ENCODE data around the gene ATOX1.
"Not testable (repeated sequence)": the region's sequence is repeated elsewhere in the genome, so short reads cannot be mapped to it uniquely, and the experiment has no call there.

ATOX1 gene

DNA sequence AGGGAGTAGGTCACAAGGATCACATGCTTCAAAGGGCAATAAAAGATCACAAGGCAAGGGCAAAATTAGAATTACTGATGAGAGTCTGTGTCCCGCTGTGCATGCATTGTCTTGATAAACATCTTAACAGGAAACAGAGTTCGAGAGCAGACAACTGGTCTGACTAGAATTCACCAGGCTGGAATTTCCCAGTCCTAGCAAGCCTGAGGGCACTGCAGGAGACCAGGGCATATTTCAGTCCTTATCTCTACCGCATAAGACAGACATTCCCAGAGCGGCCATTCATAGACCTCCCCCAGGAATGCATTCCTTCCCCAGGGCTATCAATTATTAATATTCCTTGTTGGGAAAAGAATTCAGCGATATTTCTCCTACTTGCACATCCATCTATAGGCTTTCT lies 28.8 kb downstream of the ATOX1 start:
- DNase-seq, result not testable (repeated sequence)

DNA sequence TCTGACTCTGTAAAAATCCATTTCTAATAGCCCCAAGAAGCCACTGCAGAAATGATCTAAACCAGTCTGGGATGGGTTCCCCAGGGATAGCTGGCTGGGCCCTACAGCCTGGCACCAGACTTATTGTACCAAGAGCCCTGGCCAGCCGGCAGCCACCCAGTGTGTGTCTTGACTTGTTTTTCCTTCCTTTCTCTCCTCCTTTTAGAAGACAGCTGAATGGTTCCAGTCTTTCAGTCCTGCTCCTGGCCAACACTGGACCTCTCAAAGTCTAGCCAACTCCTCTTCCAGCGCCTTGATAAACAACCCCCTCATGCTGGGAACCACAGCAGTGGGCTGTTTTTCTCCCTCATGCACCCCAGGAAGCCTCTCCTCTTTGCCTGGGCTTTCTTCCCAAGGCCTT lies 34.1 kb downstream of the ATOX1 start:
- DNase-seq, result no peak

DNA sequence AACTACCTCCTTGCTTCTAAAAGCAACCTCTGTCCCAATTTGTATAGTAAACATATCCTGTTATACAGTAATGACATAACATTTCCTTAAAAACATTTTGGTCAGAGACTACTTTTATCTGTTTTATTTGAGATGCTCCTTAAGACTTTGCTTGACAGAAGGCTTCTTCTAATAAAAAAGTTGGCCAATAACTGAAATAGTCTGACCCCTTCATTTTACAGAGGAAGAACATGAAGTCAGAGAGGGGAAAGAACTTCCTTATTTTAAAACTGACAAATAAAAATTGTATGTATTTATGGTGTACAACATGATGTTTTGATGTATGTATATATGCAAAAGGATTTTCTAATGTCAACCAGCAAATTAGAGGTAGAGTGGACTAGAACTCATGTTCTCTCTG lies 35.9 kb downstream of the ATOX1 start:
- no peak for DNase-seq

DNA sequence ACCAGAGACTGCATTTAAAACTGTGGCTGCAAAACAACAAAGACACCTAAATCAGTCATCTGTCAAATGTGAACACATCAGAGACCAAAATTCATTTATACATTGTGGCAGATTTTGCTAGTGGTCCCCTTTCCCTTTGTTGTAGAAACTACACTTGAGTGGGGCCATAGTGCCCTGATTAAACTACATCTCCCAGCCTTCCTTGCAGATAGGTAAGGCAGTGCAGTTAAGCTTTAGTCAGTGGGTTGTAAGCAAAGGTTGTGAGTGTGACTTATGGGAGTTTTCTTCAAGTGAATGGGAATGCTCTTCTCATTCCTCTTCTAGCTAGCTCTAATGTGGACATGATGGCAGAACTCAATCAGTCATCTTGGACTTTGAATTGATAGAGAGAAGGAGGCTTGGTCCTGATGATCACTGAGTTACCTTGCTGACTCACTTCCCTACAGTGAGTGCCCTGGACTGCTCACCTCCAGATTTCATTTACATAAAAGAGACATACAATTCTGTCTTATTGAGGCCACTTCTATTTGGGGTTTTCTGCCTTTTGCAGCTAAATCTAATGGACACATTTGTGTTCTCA lies 36.5 kb downstream of the ATOX1 start:
- DNase-seq, result no peak

DNA sequence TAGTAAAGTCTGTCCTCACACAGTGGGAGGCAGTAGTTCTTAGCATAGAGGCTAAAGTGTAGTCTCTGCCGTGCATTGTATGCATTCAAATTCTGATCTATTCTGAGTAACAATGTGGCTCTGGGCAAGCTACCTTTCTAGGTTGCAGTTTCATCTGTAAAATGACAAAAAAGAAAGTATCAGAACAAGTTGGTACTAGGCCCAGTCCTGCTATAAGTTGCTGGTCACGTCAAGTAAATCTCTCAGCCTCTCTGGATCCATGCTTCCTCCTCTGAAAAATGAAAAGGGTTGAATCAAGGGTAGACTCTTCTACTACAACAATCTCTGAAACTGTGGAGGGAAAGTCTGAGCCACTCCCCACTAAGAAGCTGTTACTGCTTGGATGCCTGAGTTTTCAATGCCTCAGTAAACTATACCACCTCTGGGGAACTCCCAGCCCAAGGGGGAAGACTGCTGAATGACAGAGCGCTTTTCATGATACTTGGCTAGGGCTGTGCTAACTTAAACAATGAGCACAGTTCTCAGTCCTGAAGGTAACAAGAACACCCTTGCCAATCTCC lies 37.3 kb downstream of the ATOX1 start:
- no peak for DNase-seq

DNA sequence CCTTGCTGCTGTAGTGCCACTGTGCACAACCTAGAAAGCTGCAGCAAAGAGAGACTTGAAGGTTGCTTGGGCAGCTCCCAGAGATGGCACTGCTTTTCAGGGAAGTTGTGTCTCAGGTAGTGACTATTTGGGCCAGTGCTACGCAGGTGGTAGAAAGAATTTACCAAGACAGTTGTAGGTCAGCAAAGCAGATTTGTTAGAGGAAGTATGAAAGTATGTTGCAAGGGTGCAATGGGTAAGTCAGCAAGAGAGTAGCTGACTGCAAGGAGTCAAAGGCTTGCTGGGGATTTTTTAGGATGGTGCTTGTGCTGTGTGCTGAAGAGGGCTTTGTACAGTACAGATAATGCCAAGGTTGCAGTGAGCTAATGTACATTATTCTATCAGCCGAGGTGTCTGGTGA lies 38.2 kb downstream of the ATOX1 start:
- DNase-seq, result no peak

DNA sequence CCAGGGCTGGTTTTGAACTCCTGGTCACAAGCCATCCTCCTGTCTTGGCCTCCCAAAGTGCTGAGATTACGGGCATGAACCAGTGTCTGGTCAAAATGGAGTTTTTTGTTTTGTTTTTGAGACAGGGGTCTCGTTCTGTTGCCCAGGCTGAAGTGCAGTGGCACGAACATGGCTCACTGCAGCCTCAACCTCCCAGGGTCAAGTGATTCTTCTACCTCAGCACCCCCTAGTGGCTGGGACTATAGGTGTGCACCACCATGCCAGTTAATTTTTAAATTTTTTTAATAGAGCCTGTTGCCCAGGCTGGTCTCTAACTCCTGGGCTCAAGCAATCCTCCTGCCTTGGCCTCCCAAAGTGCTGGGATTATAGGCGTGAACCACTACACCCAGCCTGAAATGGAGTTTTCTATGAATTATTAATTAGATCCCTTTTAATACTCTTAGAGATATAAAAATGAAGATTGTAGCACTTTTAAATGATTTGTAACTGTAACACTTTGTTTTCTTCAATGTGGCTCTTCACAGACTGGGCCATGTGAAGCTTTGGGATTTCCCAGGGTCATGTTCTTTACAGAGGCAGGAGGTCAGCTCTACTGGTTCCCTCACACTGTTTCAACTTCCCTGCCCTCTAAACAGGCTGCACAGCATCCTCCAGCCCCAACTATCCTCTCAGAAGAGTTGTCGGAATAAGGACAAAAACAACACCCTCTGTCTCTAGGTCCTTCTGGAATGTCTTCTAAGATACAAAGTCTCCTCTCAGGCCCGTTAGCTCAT lies 39.0 kb downstream of the ATOX1 start:
- DNase-seq, result no peak

DNA sequence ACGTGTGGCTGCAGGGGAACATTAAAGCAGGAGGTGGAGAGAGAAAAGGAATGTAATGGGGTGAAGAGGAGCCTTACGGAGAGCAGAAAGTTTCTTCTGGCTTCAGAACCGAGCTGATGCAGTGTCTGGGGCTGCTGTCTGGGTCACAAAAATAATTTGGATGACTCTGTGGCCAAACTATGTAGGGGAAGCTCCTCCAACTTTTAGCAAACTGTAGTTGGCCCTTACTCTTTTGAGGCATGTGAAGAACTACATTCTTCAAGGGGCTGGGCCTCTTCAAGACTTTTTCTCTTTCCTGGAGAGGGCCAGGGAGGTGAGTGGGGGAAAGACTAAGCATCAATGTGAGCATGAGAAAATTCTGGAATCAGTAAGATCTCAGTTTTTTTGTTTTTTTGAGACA lies 39.8 kb downstream of the ATOX1 start:
- no peak for DNase-seq

DNA sequence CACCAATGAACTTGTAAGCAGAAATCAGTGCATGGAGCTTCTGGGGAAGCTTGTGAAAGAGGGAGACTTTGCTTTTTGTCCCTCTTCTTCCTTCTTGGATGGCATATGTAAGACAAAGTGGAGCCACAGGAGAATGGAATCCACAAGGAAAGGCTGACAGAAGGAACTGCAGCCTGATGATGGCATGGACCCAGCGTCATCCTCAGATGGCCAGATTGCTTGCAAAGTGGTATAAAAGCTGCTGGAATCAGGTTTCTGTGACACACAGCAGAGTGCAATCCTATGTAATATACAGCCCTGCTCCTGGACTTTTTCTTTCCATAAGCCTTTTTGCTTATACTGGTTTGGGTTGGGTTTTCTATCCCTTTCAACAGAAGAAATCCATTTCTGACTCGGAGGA lies 40.3 kb downstream of the ATOX1 start:
- DNase-seq, result no peak

DNA sequence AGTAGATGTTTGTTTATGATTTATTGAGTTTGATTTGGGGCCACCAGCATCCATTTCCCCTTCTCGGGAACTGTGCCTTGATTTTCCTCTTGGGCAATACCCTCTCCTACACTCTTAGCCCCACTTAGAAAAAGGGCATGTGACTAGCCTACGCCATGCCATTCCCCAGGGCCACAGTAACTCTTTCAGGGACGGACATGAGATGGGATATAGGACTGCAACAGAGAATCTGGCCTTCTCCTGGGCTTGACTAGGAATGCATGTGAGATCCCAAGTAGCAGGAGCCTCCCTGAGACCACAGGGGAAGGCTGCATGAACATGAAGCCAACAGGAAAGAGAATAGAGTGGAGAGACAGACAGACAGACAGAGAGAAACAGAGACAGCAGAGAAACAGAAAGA lies 41.0 kb downstream of the ATOX1 start:
- no peak for DNase-seq

DNA sequence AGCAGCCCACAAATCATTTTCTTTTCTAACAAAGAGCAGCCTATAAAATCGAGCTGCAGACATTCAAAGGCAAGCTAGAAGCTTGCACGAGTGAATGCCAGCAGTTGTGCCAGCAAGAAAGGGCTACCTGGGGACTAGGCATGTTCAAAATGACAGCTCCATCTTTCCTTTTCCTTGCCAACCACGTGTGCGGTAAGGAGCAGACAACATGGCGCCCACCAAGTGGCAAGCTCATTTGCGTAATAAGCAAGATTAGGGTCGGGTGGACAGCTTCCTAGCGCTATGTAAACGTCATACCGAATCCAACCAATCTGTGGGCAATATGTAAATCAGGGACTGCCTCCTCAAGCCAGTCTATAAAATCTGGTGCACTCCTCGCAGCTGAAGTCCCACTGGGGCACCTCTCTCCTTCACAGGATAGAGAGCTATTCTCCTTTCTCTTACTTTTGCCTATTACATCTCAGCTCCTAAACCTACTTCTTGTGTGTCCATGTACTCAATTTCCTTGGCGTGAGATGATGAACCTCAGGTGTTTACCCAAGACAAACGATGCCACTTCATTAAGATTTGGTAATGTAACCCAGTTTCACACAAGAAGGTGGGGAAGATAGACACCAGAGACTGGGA lies 49.2 kb downstream of the ATOX1 start:
- DNase-seq, result no peak

DNA sequence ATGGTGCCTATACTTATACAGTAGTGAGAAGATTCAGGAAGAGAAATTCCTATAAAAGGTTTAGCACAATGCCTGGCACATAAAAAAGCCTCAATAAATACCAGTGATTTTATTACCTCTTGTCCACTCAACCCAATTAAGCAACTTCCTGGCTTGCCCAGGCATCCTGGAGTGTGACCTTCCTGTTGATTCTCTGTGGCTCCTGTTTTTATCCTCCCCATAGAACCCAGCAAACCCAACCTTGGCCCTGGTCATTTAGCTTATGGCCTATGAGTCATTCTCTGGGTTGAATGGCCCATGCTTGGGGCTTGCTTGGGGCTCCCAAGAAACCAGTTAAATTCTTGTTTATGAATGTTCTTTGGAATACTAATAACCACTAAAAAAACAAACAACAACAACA lies 50.3 kb downstream of the ATOX1 start:
- no peak for DNase-seq

DNA sequence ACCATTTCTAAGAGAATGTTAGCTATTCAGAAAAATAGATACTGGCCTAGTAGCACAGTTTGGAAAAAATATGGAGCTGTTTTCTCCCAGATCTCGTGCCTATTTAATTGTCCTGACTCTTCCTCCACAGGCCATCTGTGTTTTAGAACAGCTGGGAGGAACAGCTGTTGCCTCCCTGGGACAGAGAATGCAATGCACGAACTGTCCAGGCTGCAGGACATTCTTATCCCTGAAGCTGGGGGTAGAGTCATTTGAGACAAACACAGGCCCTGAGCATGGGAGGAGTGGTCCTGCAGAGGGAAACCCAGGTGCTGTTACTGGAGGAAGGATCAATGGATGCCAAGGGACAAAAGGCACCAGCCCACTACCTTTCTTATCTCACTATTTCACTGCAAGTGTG lies 50.9 kb downstream of the ATOX1 start:
- DNase-seq, result no peak

DNA sequence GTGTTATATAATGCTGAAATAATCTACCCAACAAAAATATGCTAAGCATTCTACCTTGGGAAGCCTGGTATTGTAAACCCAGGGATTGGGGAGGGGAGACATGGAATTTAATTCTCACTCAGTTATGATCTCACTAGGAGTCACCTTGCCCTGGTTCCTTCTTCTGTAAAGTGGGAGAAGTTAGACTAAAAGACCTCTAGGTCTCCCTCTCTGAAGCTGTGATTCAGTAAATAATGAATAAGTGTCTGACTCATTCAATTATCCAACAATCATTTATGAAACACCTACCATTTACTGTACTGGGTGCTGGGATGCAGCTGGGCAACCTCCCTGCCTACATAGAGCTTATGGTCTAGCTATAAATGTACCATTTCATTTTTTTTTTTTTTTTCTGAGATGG lies 51.5 kb downstream of the ATOX1 start:
- DNase-seq, result no peak

DNA sequence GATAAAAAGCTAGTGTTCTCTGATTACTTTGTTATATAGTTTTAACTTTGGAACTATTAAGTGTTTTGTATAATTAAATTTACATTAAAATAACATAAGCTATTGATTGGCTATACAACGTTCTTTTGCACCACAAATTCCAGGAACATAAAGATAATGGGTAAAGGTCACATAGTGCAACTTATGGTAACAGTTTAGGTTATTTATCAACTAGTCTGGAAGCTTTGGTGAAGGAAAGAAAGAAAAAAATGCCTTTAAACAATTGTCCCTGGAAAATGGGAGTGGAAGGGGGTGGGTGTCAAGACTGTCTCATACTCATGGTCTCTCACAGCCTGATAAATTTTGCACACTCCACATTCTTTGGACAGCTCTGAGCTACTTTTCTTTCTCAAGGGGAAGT lies 54.7 kb downstream of the ATOX1 start:
- DNase-seq, result no peak

DNA sequence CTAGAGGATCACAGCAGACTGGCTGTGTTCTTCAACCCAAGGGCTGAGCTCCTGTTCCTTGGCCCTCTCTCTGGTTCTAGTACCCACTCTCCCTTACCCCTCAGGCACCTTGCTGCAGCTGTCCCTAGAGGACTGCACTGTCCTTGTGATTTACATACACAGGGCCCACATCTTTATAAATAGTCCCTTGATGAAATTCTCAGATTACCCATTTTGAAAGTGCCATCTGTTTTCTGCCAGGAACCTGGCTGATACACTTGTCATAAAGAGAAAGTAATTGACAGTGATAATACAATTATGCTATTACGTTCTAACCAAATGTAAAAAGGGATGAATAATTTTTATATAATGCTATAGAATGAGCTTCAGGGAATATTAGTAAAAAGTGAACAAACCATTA lies 55.2 kb downstream of the ATOX1 start:
- DNase-seq, result no peak

DNA sequence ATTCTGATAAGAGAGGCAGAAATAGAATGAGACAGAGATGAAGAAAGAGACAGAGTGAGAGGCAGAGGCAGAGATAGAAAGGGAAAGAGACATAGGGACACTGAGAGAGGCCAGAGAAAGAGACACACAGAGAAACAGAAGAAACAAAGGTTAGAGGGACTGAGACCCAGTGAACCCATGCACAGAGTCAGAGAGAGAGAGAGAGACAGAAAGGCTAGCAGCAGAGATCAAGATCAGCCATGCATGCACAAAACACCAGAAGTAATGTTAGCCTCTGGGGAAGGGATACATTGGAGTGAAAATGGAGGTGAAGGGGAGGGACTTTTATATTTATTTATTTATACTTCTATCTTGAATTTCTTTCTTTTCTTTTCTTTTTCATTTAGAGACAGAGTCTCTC lies 57.6 kb downstream of the ATOX1 start:
- no peak for DNase-seq

DNA sequence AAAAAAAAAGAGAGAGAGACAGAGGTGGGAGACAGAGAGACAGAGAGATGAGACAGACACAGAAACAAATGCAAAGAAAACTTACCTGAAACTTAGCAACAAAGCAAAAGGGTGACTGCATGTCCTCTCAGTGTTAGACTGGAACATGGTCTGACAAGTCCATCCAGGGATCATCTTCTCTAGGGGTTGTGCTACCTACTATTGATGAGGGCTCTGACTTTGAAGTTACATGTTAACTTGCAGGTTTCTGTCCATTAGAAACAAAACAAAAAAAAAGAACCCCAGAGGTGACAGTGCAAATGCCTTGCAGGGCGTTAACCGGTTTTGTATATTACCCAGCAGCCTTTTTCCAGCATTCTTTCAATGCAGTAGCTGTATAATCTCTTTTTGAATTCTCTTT lies 58.1 kb downstream of the ATOX1 start:
- DNase-seq, result no peak

DNA sequence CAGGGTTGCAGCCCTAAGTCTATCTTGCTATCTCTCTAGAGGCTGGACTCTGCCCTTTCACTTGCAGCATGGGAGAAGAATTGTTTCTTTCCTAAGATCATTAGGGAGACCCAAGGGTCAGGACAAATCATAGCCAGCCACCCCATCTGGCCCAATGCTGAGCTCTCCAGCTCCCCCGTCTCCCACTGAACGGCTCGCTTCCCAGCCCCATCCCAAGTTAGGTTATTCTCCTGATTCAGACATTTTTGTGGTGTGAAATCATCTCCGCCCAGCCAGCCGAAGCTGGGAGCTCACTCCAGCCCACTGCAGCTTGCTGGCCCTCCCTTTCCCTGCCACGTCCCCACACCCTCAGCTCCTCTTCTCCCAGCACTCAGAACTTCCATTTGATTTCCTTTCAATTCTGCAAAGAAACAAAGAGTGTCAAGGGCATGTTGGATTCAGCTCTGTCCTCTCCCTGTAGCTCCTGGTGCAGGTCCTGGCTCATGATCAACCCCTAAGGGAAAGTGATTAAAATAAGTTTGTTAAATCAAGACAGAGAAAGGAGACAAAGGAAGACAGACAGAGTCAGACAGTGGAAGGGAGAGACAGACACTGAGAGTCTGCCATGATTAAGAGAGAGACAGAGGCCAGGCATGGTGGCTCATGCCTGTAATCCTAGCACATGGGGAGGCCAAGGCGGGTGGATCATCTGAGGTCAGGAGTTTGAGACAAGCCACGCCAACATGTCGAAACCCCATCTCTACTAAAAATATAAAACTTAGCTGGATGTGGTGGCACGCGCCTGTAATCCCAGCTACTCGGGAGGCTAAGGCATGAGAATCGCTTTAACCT lies 59.1 kb downstream of the ATOX1 start:
- no peak for DNase-seq

DNA sequence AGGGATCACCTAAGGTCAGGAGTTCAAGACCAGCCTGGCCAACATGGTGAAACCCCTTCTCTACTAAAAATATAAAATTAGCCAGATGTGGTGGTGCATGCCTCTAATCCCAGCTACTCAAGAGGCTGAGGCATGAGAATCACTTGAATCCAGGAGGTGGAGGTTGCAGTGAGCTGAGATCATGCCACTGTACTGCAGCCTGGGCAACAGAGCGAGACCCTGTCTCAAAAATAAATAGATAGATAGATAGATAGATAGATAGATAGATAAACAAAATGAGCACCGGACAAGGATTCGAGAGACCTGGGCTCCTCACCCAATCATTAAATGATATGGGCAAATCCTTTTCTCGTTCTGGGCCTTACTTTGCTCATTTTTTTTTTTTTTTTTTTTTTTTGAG lies 60.4 kb downstream of the ATOX1 start:
- not testable (repeated sequence) for DNase-seq

DNA sequence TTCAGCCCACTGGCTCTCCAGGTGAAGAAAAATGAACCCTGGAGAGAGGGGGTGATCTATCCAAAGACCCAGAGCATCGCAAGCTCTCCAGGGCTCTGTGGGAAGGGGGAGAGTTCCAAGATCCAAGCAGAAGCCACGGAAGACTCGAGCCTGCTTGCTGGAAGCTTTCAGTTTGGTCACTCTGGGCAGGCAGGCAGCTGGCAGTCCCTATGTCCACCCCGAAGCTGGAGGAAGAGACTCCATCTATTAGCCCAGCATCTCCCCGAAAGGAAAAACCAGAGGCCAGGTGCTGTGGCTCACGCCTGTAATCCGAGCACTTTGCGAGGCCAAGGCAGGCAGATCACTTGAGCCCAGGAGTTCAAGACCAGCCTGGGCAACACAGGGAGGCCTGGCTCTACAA lies 61.0 kb downstream of the ATOX1 start:
- no peak for DNase-seq

DNA sequence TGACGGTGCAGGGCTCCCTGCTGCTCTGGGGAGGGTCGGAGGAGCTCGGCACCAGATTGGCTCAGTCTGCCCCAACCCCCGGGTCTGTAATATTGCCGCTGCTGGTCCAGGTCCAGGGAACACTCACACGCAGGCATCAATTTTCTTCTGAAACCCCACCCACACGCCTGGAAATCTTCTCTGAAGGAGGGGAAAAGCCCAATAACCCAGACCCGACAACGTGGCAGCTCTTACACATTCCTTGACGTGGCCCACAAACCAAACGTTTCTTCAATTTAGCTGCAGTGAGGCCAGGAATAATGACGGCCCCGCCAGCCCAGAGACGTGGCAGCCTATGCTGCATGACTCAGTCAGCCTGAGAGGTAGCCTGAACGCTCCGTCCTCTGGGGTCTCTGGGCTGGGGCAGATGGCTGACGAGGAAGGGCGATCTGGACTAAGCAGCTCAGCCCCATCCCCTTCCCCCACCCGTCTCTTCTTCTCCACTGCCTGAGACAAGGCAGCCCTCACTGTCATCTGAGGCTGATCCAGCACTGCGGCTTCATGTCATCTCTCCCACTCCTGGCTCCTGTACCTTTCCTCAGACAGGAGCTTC lies 61.9 kb downstream of the ATOX1 start:
- DNase-seq, result no peak

DNA sequence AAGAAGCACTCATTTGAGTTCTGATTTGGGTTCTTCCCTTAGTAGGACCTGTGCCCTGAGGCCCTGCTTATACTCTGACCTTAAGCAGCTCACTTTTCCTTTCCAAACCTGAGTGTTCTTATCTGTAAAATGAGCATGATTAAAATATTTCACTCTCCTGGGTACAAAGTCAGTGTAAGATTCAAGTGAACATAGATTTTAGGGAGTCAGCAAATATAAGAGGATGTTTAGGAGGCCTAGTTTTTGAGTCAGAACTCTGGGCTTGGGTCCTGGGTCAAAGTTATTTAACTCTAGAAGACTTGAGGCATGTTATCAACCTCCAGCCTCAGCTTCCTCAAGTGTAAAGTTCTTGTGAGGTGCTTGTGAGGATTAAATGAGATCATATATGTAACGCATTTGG lies 63.0 kb downstream of the ATOX1 start:
- DNase-seq, result no peak
